Measurements from ENCODE around the gene SARDH. TPM values are rescaled to one million over a fixed set of nuclear protein-coding genes. Genes with fewer than 3 reads are reported as not detected.
A peak's percentile ranks its signal among the peaks of the same experiment; 100 is the strongest.

Gene SARDH
- polyA plus RNA-seq, 3 donors = not detected

- peaks cover 14 to 34% (median 26%) of the 10 kb centered on the region in 3 donors for H3K27me3 Mint-ChIP-seq (ENCODE audit: low read depth in 3 of 3)
- peaks cover 0 to 6% of the 10 kb centered on the region in 2 donors for H3K27me3 ChIP-seq (ENCODE audit: control insufficient read depth in 2 of 2, insufficient read depth in 2 of 2, low read length in 2 of 2)
- H3K79me2 ChIP-seq (ENCODE audit: insufficient read depth, low read length) = no peaks in the 10 kb centered on the region
- H4K20me1 ChIP-seq (ENCODE audit: insufficient read depth, low read length) = no peaks in the 10 kb centered on the region
- no peaks in the 10 kb centered on the region for H3K9me3 ChIP-seq (replicated peaks in 1 of 2; ENCODE audit: control insufficient read depth in 1 of 2, insufficient read depth in 1 of 2, low read length in 2 of 2)
- no peak overlapping the region for H3K9ac ChIP-seq (ENCODE audit: insufficient read depth, low read length, poor library complexity, severe bottlenecking)
- no peaks in the 10 kb centered on the region for H3K4me1 ChIP-seq (ENCODE audit: control insufficient read depth in 1 of 2, insufficient read depth in 2 of 2, low read length in 2 of 2)
- H3K4me2 ChIP-seq (replicated peaks; ENCODE audit: extremely low read depth, low read length, poor library complexity, severe bottlenecking) = no peak overlapping the region
- DNase-seq = peak in 1 of 3 donors; percentile 18
- 0% methylated on average over 1 of the region's 8 CpGs for WGBS (ENCODE audit: insufficient coverage)
- H3K4me1 Mint-ChIP-seq = peaks cover 5% of the 10 kb centered on the region
- H3K4me3 Mint-ChIP-seq = no peak overlapping the region
- no peak overlapping the region for H2AFZ ChIP-seq (ENCODE audit: insufficient read depth, low read depth, low read length, poor library complexity, severe bottlenecking)
- intact Hi-C loops (cut with micrococcal nuclease) = no loop called here
- no peaks in the 10 kb centered on the region for H3K36me3 Mint-ChIP-seq
- H3K4me3 ChIP-seq (replicated peaks in 1 of 3; ENCODE audit: low read depth in 2 of 3, low read length in 3 of 3) = no peak overlapping the region
- no peaks in the 10 kb centered on the region for H3K36me3 ChIP-seq (replicated peaks in 1 of 2; ENCODE audit: control insufficient read depth in 1 of 2, insufficient read depth in 2 of 2, low read length in 2 of 2)
- H3K27ac ChIP-seq (ENCODE audit: low read depth in 1 of 2, low read length in 2 of 2) = no peak overlapping the region
- H3K9me3 Mint-ChIP-seq = peaks cover 0 to 6% (median 2%) of the 10 kb centered on the region in 7 donors
- no peak overlapping the region for H3K27ac Mint-ChIP-seq
- TF ChIP-seq, protein P1, sequence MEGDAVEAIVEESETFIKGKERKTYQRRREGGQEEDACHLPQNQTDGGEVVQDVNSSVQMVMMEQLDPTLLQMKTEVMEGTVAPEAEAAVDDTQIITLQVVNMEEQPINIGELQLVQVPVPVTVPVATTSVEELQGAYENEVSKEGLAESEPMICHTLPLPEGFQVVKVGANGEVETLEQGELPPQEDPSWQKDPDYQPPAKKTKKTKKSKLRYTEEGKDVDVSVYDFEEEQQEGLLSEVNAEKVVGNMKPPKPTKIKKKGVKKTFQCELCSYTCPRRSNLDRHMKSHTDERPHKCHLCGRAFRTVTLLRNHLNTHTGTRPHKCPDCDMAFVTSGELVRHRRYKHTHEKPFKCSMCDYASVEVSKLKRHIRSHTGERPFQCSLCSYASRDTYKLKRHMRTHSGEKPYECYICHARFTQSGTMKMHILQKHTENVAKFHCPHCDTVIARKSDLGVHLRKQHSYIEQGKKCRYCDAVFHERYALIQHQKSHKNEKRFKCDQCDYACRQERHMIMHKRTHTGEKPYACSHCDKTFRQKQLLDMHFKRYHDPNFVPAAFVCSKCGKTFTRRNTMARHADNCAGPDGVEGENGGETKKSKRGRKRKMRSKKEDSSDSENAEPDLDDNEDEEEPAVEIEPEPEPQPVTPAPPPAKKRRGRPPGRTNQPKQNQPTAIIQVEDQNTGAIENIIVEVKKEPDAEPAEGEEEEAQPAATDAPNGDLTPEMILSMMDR (IDR thresholded peaks at IDR 0.05) = no peak
Measured at GRCh38 chr9:133619791-133620190, 118.4 kb downstream of the SARDH start.

DNA sequence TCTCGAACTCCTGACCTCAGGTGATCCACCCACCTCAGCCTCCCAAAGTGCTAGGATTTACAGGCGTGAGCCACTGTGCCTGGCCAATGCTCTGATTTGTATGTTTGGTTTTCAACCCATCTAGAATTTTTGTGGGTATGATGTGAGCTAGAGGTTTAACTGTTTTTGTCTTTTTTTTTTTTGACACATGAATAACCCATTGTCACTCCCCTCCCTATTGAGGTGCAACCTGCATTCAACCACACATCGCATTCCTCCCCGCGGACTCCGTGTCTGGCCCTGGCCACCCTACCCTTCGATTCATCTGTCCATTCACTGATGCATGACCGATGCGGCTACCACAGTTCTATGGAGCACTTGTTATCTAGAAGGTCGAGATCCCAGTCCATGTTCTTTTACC lies 119.4 kb downstream of the SARDH start:
- TF ChIP-seq, protein P1 (IDR thresholded peaks at IDR 0.05) = no peak
- H3K27me3 Mint-ChIP-seq (ENCODE audit: low read depth in 3 of 3) = peaks cover 16 to 38% (median 26%) of the 10 kb centered on the region in 3 donors
- Histone ChIP-seq H3K27ac (ENCODE audit: low read depth in 1 of 2, low read length in 2 of 2) (no peak overlapping the region), H3K36me3 (replicated peaks in 1 of 2; ENCODE audit: control insufficient read depth in 1 of 2, insufficient read depth in 2 of 2, low read length in 2 of 2) (no peaks in the 10 kb centered on the region), H4K20me1 (ENCODE audit: insufficient read depth, low read length) (no peaks in the 10 kb centered on the region), H3K4me1 (ENCODE audit: control insufficient read depth in 1 of 2, insufficient read depth in 2 of 2, low read length in 2 of 2) (no peaks in the 10 kb centered on the region), H3K9ac (ENCODE audit: insufficient read depth, low read length, poor library complexity, severe bottlenecking) (no peak overlapping the region), H3K79me2 (ENCODE audit: insufficient read depth, low read length) (no peaks in the 10 kb centered on the region), H2AFZ (ENCODE audit: insufficient read depth, low read depth, low read length, poor library complexity, severe bottlenecking) (no peak overlapping the region), H3K27me3 (ENCODE audit: control insufficient read depth in 2 of 2, insufficient read depth in 2 of 2, low read length in 2 of 2) (peaks cover 0 to 6% of the 10 kb centered on the region in 2 donors), H3K4me3 (replicated peaks in 1 of 3; ENCODE audit: low read depth in 2 of 3, low read length in 3 of 3) (no peak overlapping the region), H3K9me3 (replicated peaks in 1 of 2; ENCODE audit: control insufficient read depth in 1 of 2, insufficient read depth in 1 of 2, low read length in 2 of 2) (no peaks in the 10 kb centered on the region), H3K4me2 (replicated peaks; ENCODE audit: extremely low read depth, low read length, poor library complexity, severe bottlenecking) (no peak overlapping the region)
- intact Hi-C loops (cut with micrococcal nuclease) = no loop called here
- no peaks in the 10 kb centered on the region for H3K36me3 Mint-ChIP-seq
- H3K4me3 Mint-ChIP-seq = no peak overlapping the region
- peaks cover 0 to 4% (median under 1%) of the 10 kb centered on the region in 7 donors for H3K9me3 Mint-ChIP-seq
- no peak for DNase-seq
- H3K27ac Mint-ChIP-seq = no peak overlapping the region
- peaks cover 5% of the 10 kb centered on the region for H3K4me1 Mint-ChIP-seq
- WGBS (ENCODE audit: insufficient coverage) = no CpG with 5 or more reads among the region's 10 CpGs
